Activated CD8-positive, alpha-beta T cell treated with anti-CD3 and anti-CD28 coated beads for 36 hours (primary cell): ENCODE data around the gene WNT9A. TPM values are rescaled to one million over a fixed set of nuclear protein-coding genes. Genes with fewer than 3 reads are reported as not detected.

ENCODE experiments used
- ATAC-seq: fragments of 200-7000 bp; cut with Tn5 transposase; one replicate; pipeline ENCODE4 v1.10.0; 2021; ENCODE audit warnings: mild to moderate bottlenecking, moderate library complexity
- CTCF ChIA-PET: fragments of 350-600 bp; sonication (Branson Sonifier 250); formaldehyde crosslinking; loops from one replicate; lab custom pipeline; 2021; ENCODE audit warnings: antibody characterized with exemption; lab: Charles Lee
- POLR2A ChIA-PET: fragments of 350-600 bp; sonication (Branson Sonifier 250); formaldehyde crosslinking; loops from one replicate; lab custom pipeline; 2021; ENCODE audit warnings: antibody characterized with exemption; lab: Charles Lee
- DNase-seq: peaks from one replicate; pipeline ENCODE4 v3.0.0-alpha.2; 2020
- H3K27ac Mint-ChIP-seq: one replicate; pipeline ENCODE4 v1.8.0; 2021; ENCODE audit warnings: mild to moderate bottlenecking, mixed read lengths
- H3K27me3 Mint-ChIP-seq: one replicate; pipeline ENCODE4 v1.8.0; 2021; ENCODE audit warnings: mixed read lengths
- H3K36me3 Mint-ChIP-seq: one replicate; pipeline ENCODE4 v1.8.0; 2021; ENCODE audit warnings: low read depth, mixed read lengths
- H3K4me1 Mint-ChIP-seq: one replicate; pipeline ENCODE4 v1.8.0; 2021; ENCODE audit warnings: low read depth, mixed read lengths
- H3K4me3 Mint-ChIP-seq: one replicate; pipeline ENCODE4 v1.8.0; 2021; ENCODE audit warnings: mild to moderate bottlenecking, moderate library complexity, mixed read lengths
- H3K9me3 Mint-ChIP-seq: one replicate; pipeline ENCODE4 v1.8.0; 2021; ENCODE audit warnings: mixed read lengths
- intact Hi-C: fragments of 100-400 bp; cut with micrococcal nuclease; formaldehyde crosslinking; loops from one replicate; pipeline ENCODE4 v1.10.0; 2022
- total RNA-seq, 2 experiments: library from RNA; stranded (reverse); gene quantifications; one replicate each; pipeline ENCODE4 v1.2.3, GENCODE V29; 2021
- TF ChIP-seq, protein P1 (sequence below): fragments of 200-600 bp; IDR thresholded peaks from one replicate; pipeline ENCODE4 v1.8.0; 2022; ENCODE audit warnings: antibody characterized with exemption, mild to moderate bottlenecking

Gene WNT9A
- total RNA-seq, 2 experiments from 2014 or later, result not detected

DNA sequence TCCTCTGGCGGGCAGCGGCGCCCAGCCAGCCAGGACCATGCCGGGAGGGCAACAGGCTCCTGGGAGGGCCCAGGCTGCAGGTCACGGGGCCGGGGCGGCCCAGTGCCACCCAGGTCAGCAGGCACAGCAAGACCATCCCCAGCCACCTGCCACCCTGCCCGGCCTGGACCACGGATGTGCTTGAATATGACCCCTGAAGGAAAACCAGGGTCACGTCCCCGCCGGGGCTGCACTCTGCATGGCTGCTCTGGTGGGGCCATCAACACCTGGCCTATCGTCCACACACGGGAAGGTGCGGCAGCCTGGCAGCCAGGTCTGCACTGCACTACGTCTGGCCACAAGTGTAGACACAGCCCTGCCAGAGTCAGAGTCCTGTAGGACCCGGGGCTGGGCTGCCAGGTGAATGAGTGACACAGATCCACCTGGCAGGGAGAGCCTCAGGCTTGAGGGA, 6.9 kb downstream of the WNT9A start:
- Mint-ChIP-seq H3K4me1 (peaks cover 5% of the 10 kb centered on the region), H3K36me3 (no peaks in the 10 kb centered on the region), H3K9me3 (peaks cover under 1% of the 10 kb centered on the region), H3K27me3 (no peaks in the 10 kb centered on the region), H3K4me3 (no peak overlapping the region), H3K27ac (no peak overlapping the region)
- intact Hi-C loops, result loop anchor here (10.0 kb wide), 1 partner anchor 176 kb away; no protein-coding TSS in a partner anchor
- DNase-seq, result no peak
- ChIA-PET CTCF (no interaction called here), POLR2A (no interaction called here)
- ATAC-seq, result no peak
- TF ChIP-seq, protein P1, sequence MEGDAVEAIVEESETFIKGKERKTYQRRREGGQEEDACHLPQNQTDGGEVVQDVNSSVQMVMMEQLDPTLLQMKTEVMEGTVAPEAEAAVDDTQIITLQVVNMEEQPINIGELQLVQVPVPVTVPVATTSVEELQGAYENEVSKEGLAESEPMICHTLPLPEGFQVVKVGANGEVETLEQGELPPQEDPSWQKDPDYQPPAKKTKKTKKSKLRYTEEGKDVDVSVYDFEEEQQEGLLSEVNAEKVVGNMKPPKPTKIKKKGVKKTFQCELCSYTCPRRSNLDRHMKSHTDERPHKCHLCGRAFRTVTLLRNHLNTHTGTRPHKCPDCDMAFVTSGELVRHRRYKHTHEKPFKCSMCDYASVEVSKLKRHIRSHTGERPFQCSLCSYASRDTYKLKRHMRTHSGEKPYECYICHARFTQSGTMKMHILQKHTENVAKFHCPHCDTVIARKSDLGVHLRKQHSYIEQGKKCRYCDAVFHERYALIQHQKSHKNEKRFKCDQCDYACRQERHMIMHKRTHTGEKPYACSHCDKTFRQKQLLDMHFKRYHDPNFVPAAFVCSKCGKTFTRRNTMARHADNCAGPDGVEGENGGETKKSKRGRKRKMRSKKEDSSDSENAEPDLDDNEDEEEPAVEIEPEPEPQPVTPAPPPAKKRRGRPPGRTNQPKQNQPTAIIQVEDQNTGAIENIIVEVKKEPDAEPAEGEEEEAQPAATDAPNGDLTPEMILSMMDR, result no peak

DNA sequence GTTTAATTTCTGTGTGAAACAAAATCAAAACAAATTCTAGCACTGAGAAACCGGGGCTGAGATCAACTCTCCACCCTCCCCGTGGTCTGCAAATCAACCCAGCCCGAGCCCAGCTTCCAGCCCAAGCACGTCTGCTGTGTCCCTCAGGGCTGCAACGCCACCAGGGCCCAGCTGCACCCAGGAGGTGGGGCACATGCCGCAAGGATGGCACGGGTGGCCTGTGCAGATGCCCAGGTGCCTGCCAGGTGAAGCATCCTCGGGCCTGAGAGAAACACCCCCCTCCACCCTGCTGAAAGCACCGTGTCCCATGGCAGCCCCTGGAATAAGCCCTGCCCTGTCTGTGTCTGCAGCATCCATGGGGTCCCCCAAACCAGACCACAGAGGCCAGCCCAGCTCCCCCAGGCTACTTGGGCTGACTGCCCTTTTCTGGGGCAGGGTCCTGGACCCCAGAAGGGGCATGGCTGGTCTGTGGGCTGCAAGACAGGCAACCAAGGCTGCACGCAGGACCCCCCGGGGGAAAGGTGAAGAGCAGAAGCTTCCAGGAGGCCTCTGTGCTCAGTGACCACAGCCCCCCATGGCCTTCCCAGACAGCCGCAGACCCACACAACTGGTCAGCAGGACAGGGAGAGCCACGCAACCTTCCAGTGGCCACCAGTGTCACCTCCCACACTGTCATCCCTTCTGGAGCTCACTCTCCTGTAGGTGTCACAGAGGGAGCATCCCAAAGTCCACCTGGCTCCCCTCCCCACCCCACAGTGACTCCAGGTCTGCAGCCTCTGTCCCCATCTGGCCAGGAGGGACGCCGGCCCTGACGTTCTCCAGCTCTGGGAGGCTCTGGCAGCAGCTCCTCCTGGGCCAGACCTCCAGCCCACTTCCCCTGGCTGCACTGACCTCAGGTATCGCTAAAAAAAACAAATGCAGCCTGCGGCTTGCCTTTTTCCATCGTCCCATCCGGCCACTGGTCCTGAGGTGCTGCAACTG, 7.7 kb downstream of the WNT9A start:
- TF ChIP-seq, protein P1, result no peak
- DNase-seq (no peak), ATAC-seq (no peak)
- peaks cover 7% of the 10 kb centered on the region for H3K9me3 Mint-ChIP-seq
- POLR2A ChIA-PET, result no interaction called here
- CTCF ChIA-PET, result no interaction called here
- intact Hi-C loops, result loop anchor here (10.0 kb wide), 1 partner anchor 175 kb away; no protein-coding TSS in a partner anchor
- no peak overlapping the region for H3K27ac Mint-ChIP-seq
- H3K4me1 Mint-ChIP-seq, result peaks cover 5% of the 10 kb centered on the region
- H3K36me3 Mint-ChIP-seq, result no peaks in the 10 kb centered on the region
- no peak overlapping the region for H3K4me3 Mint-ChIP-seq
- H3K27me3 Mint-ChIP-seq, result no peaks in the 10 kb centered on the region

DNA sequence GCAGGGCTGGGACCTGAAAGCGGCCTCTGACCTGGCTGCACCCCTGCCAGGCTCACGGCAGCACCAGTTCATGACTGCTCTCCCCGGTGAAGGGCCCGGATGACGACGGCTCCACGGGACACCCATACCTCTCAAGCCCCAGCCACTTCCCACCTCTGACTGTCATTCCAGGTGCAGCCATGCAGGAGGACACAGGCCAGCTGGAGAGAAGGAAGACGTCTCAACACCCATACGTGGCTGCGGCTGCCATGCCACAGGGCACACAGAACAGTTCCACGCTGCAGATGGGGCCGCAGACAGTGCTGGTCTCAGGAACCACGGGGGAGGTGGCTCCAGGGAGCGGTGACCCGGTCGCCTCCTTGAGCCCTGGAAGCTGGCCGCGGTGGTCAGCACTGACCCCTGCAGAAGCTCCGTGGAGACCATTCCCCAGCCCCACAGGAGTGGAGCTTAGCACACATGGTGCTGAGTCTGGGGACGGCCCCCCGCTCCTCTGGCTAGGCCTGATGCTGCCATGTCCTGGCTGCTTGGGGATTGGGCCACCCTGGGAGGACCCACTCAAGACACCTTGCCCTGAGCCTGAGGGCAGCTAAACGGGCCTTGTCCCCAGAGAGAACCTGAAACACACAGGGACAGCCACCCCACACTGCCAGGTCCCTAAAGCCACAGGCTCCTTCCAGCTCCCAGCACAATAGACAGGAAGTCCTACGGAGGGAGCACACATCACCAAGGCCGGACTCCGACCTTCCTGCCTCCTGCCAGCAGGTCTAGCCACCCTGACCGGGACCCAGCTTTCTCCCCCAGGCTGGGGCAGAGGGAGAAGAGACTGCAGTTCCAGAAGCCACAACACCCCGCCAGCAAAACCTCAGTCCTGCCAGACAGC, 8.6 kb downstream of the WNT9A start:
- ATAC-seq (no peak), DNase-seq (no peak)
- TF ChIP-seq, protein P1, result no peak
- peaks cover 10% of the 10 kb centered on the region for H3K4me1 Mint-ChIP-seq
- ChIA-PET CTCF (no interaction called here), POLR2A (no interaction called here)
- no peaks in the 10 kb centered on the region for H3K36me3 Mint-ChIP-seq
- no peak overlapping the region for H3K27ac Mint-ChIP-seq
- intact Hi-C loops, result no loop called here
- no peak overlapping the region for H3K4me3 Mint-ChIP-seq
- H3K27me3 Mint-ChIP-seq, result no peaks in the 10 kb centered on the region
- peaks cover 15% of the 10 kb centered on the region for H3K9me3 Mint-ChIP-seq

DNA sequence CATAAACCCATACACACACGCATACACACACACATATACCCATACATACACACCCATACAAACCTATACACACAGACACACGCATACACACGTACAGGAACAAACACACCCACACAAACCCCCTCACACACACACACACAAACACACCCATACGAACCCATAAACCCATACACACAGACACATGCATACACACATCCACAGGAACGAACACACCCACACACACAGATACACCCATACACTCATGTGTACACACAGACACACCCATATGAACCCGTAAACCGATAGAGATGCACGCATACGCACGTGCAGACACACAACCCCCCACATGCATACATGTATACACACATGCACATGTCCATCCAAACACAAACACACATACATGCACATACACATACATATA, 9.5 kb downstream of the WNT9A start:
- DNase-seq, result no peak
- H3K4me1 Mint-ChIP-seq, result peaks cover 10% of the 10 kb centered on the region
- ChIA-PET CTCF (no interaction called here), POLR2A (no interaction called here)
- H3K4me3 Mint-ChIP-seq, result no peak overlapping the region
- TF ChIP-seq, protein P1, result no peak
- H3K27me3 Mint-ChIP-seq, result no peaks in the 10 kb centered on the region
- H3K27ac Mint-ChIP-seq, result no peak overlapping the region
- peaks cover 15% of the 10 kb centered on the region for H3K9me3 Mint-ChIP-seq
- ATAC-seq, result no peak
- H3K36me3 Mint-ChIP-seq, result no peaks in the 10 kb centered on the region
- intact Hi-C loops, result no loop called here
